OCI-LY3 (cell line): ENCODE results near the gene ZC3H4.
A peak's percentile ranks its signal among the peaks of the same experiment; 100 is the strongest.

ENCODE experiments used
- H2AFZ ChIP-seq: fragments of 200-600, 300-600 bp; shearing (Covaris generic); 2 replicates; pipeline ENCODE4 v1.6.0; 2014; ENCODE audit warnings: antibody characterized with exemption, low read depth, low read length
- H3K27ac ChIP-seq: fragments of 200-600, 300-600 bp; sonication (generic); 2 replicates; pipeline ENCODE4 v1.5.1; 2014; ENCODE audit warnings: mild to moderate bottlenecking, low read length, moderate library complexity, mixed read lengths
- H3K27me3 ChIP-seq: fragments of 200-600, 300-600 bp; sonication (generic); 2 replicates; pipeline ENCODE4 v1.6.1; 2014; ENCODE audit warnings: low read depth, low read length, mixed read lengths
- H3K36me3 ChIP-seq: fragments of 200-600, 300-600 bp; sonication (generic); replicated peaks from 2 replicates; pipeline ENCODE3; 2014; ENCODE audit warnings: low read depth, low read length, mixed read lengths
- H3K4me1 ChIP-seq: fragments of 300-600, 200-600 bp; sonication (generic); 2 replicates; pipeline ENCODE4 v1.6.1; 2014; ENCODE audit warnings: low read length, mixed read lengths
- H3K4me2 ChIP-seq: fragments of 200-600, 300-600 bp; sonication (generic); 2 replicates; pipeline ENCODE4 v1.6.1; 2014; ENCODE audit warnings: low read length, mixed read lengths
- H3K4me3 ChIP-seq: fragments of 300-600, 200-600 bp; sonication (generic); 2 replicates; pipeline ENCODE4 v1.5.1; 2014; ENCODE audit warnings: antibody characterized with exemption, mild to moderate bottlenecking, low read length, moderate library complexity
- H3K79me2 ChIP-seq: fragments of 300-600, 200-600 bp; shearing (Covaris generic); 2 replicates; pipeline ENCODE4 v1.6.1; 2014; ENCODE audit warnings: mild to moderate bottlenecking, low read length, mixed read lengths
- H3K9ac ChIP-seq: fragments of 300-600, 200-600 bp; shearing (Covaris generic); 2 replicates; pipeline ENCODE4 v1.6.0; 2014; ENCODE audit warnings: mild to moderate bottlenecking, low read length, moderate library complexity
- H3K9me3 ChIP-seq: fragments of 200-600, 300-600 bp; shearing (Covaris generic); 2 replicates; pipeline ENCODE4 v1.6.1; 2014; ENCODE audit warnings: low read length, mixed read lengths; ENCODE audit not compliant: insufficient read depth
- H4K20me1 ChIP-seq: fragments of 200-600, 300-600 bp; sonication (generic); 2 replicates; pipeline ENCODE4 v1.6.1; 2016; ENCODE audit warnings: low read length, mixed read lengths; ENCODE audit not compliant: insufficient read depth
- CTCF ChIP-seq: fragments of 200-600, 300-600 bp; sonication (generic); IDR thresholded peaks from 2 replicates; pipeline ENCODE4 v1.5.1; 2014; ENCODE audit warnings: antibody characterized with exemption, low read length, low read depth
- EZH2phosphoT487 ChIP-seq: fragments of 200-600 bp; shearing (Covaris generic); IDR thresholded peaks from 2 replicates; pipeline ENCODE4 v1.6.1; 2018; ENCODE audit warnings: antibody characterized with exemption, mixed run types, low read depth

The ZC3H4 gene

GRCh38 chr19:47023448-47023794 lies 90.2 kb downstream of the ZC3H4 start:
- Histone ChIP-seq H3K4me2 (peak overlapping the region; percentile 58), H3K4me3 (peak overlapping the region; percentile 58), H3K27ac (no peak overlapping the region), H3K27me3 (peaks cover 28% of the 10 kb centered on the region), H3K9me3 (no peaks in the 10 kb centered on the region), H3K4me1 (no peaks in the 10 kb centered on the region), H3K79me2 (no peaks in the 10 kb centered on the region), H3K36me3 (no peaks in the 10 kb centered on the region), H2AFZ (peak overlapping the region; percentile 35), H3K9ac (no peak overlapping the region), H4K20me1 (no peaks in the 10 kb centered on the region)
- TF ChIP-seq EZH2phosphoT487, result no peak

- no peaks in the 10 kb centered on the region for H3K4me1 ChIP-seq
- no peak overlapping the region for H3K27ac ChIP-seq
- peak overlapping the region; percentile 35 for H2AFZ ChIP-seq
- no peaks in the 10 kb centered on the region for H3K36me3 ChIP-seq
- no peak for TF ChIP-seq CTCF
- 0 out of 2 replicates have a peak, but pooled peaks have one; percentile 39 for TF ChIP-seq EZH2phosphoT487
- peaks cover 22% of the 10 kb centered on the region for H3K27me3 ChIP-seq
- H3K4me3 ChIP-seq, result peak overlapping the region; percentile 58
- H3K79me2 ChIP-seq, result no peaks in the 10 kb centered on the region
- peak overlapping the region; percentile 58 for H3K4me2 ChIP-seq
- H4K20me1 ChIP-seq, result no peaks in the 10 kb centered on the region
- H3K9me3 ChIP-seq, result no peaks in the 10 kb centered on the region
- no peak overlapping the region for H3K9ac ChIP-seq
Measured at GRCh38 chr19:47022541-47023447, 90.8 kb downstream of the ZC3H4 start.

GRCh38 chr19:47022140-47022536 lies 91.4 kb downstream of the ZC3H4 start:
- Histone ChIP-seq H3K36me3 (no peaks in the 10 kb centered on the region), H3K4me1 (no peaks in the 10 kb centered on the region), H3K9ac (no peak overlapping the region), H3K79me2 (no peaks in the 10 kb centered on the region), H4K20me1 (no peaks in the 10 kb centered on the region), H3K4me3 (no peak overlapping the region), H2AFZ (no peak overlapping the region), H3K4me2 (no peak overlapping the region), H3K27ac (no peak overlapping the region), H3K27me3 (peaks cover 19% of the 10 kb centered on the region), H3K9me3 (no peaks in the 10 kb centered on the region)
- TF ChIP-seq CTCF, result no peak
- no peak for TF ChIP-seq EZH2phosphoT487

- Histone ChIP-seq H3K79me2 (no peaks in the 10 kb centered on the region), H3K4me3 (no peak overlapping the region), H3K9ac (no peak overlapping the region), H3K9me3 (no peaks in the 10 kb centered on the region), H3K27me3 (peaks cover 15% of the 10 kb centered on the region), H3K27ac (no peak overlapping the region), H4K20me1 (no peaks in the 10 kb centered on the region), H2AFZ (no peak overlapping the region), H3K4me1 (no peaks in the 10 kb centered on the region; the same call in 1 of the 2 replicates), H3K36me3 (no peaks in the 10 kb centered on the region), H3K4me2 (no peak overlapping the region)
- TF ChIP-seq CTCF (no peak), EZH2phosphoT487 (no peak)
Measured at GRCh38 chr19:47021536-47022139, 91.9 kb downstream of the ZC3H4 start.
